Neutrophil (primary cell): Measurements from ENCODE around the gene PRKG1.

ENCODE experiments used
- H3K27ac ChIP-seq: fragments of 200-600 bp; sonication (generic); 2 replicates; pipeline ENCODE4 v1.5.1; 2016; ENCODE audit warnings: mild to moderate bottlenecking, moderate library complexity
- H3K27me3 ChIP-seq: fragments of 200-600 bp; sonication (generic); 2 replicates; pipeline ENCODE4 v1.6.0; 2016; ENCODE audit warnings: mild to moderate bottlenecking
- H3K36me3 ChIP-seq: fragments of 200-600 bp; sonication (generic); 2 replicates; pipeline ENCODE4 v1.5.1; 2017
- H3K4me1 ChIP-seq, 2 experiments: fragments of 200-600 bp in 1 of 2; sonication (generic) in 1 of 2; 1 replicate in 1 of 2; 2 replicates in 1 of 2; pipeline versions ENCODE4 v1.5.1 to v1.6.1; 2013 to 2016; ENCODE audit warnings: low read depth in 1 of 2, low read length in 1 of 2, mild to moderate bottlenecking in 1 of 2, moderate library complexity in 1 of 2; ENCODE audit not compliant: control insufficient read depth in 1 of 2, insufficient read depth in 1 of 2
- H3K4me3 ChIP-seq, 2 experiments: fragments of 200-600 bp in 1 of 2; sonication (generic) in 1 of 2; 1 replicate in 1 of 2; 2 replicates in 1 of 2; pipeline ENCODE4 v1.5.1; 2013 to 2016; ENCODE audit warnings: low read depth in 1 of 2, low read length in 1 of 2, mild to moderate bottlenecking in 1 of 2, moderate library complexity in 1 of 2
- H3K9me3 ChIP-seq: fragments of 200-600 bp; sonication (generic); 2 replicates; pipeline ENCODE4 v1.5.1; 2016
- CTCF ChIP-seq: fragments of 200-600 bp; sonication (generic); IDR thresholded peaks from 2 replicates; pipeline ENCODE4 v1.5.1; 2016; ENCODE audit warnings: antibody characterized with exemption

The PRKG1 gene

DNA sequence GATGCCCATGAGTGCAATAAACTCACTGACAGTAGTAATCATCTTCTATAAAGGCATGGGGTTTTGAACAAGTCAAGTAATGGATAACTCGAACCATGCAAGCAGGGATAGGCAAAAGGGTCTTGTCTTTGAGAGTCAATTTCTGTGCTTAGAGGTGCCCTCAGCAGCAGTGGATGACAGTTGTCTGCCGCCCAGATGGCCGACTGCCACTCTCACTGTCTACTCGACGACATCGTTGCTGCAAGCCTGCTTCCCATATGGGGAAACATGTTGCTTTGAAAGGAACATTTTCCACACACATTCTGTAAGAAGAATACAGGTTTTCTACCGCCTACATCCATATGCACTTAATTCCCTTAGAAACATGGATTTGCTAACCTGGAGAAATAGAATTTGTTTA is 1003.5 kb downstream of the PRKG1 start:
- TF ChIP-seq CTCF = no peak
- Histone ChIP-seq H3K27me3 (no peaks in the 10 kb centered on the region), H3K4me1 (no peaks in the 10 kb centered on the region), H3K27ac (no peak overlapping the region), H3K36me3 (no peaks in the 10 kb centered on the region), H3K9me3 (no peaks in the 10 kb centered on the region), H3K4me3 (no peak overlapping the region)

DNA sequence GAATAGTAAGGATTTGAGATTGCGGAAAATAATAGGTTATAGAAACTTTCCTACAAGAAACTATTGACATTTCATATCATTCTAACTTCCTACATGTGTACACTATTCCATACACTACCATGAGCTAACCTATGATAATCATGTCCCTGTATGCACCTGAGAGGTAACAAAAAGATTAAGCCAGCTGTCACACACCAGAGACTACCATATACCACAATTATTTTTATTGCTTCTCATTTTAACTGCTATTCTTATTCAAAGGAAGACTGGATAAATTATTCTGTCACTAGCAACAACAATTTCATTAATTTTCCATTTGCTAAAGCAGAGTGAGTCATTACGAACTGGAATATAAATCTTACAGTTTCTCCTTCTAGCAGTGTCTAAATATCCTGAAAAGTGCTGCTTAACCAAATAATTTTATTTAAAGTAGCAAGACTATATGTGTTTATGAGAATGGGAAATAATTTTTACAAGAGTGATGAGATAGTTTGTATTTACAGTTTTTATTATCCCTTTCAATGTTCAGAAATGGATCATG is 1004.2 kb downstream of the PRKG1 start:
- H3K27me3 ChIP-seq = no peaks in the 10 kb centered on the region
- no peak for TF ChIP-seq CTCF
- no peaks in the 10 kb centered on the region for H3K9me3 ChIP-seq
- no peak overlapping the region for H3K27ac ChIP-seq
- no peak overlapping the region for H3K4me3 ChIP-seq
- H3K36me3 ChIP-seq = no peaks in the 10 kb centered on the region
- no peaks in the 10 kb centered on the region for H3K4me1 ChIP-seq

DNA sequence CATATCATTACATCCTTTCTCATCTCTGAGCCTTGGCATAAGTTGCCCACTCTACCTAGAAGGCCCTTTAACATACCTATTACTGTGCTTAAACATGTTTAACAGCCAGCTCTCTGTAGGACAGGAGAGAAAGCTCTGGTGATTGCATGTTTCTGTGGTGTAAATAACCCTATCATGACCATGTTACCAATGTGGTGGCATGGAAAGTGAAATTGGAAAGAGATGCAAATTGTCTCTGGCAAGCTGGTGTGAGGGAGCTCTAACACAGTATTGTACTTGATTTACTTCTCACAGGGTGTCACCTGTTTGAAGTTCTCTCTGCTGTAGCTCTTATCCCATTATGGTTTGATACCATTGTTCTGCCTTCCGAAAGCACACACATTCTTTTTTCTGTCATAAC is 1008.0 kb downstream of the PRKG1 start:
- H3K4me3 ChIP-seq = no peak overlapping the region
- TF ChIP-seq CTCF = no peak
- H3K36me3 ChIP-seq = no peaks in the 10 kb centered on the region
- H3K27me3 ChIP-seq = no peaks in the 10 kb centered on the region
- H3K4me1 ChIP-seq = no peaks in the 10 kb centered on the region
- H3K9me3 ChIP-seq = no peaks in the 10 kb centered on the region
- no peak overlapping the region for H3K27ac ChIP-seq

DNA sequence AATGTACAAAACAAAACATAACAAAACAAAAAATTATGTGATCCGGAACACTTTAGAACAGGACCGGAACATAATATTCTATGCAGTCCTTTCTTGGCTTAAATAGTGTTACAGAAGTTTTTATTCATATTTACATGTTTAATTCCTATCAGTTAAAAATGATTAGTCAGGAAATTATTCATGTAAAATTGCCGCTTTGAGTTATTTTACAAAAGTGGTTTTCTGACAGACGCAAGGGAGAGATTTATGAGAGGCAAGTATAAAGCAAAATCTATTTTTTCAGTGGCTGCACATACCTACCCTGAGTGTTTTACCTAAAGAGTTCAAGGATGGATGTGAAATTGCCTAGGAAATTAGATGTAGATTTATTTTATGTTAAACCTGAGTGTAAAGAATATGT is 1009.1 kb downstream of the PRKG1 start:
- no peak for TF ChIP-seq CTCF
- no peaks in the 10 kb centered on the region for H3K4me1 ChIP-seq
- H3K4me3 ChIP-seq = no peak overlapping the region
- H3K27ac ChIP-seq = no peak overlapping the region
- no peaks in the 10 kb centered on the region for H3K36me3 ChIP-seq
- H3K27me3 ChIP-seq = no peaks in the 10 kb centered on the region
- no peaks in the 10 kb centered on the region for H3K9me3 ChIP-seq

DNA sequence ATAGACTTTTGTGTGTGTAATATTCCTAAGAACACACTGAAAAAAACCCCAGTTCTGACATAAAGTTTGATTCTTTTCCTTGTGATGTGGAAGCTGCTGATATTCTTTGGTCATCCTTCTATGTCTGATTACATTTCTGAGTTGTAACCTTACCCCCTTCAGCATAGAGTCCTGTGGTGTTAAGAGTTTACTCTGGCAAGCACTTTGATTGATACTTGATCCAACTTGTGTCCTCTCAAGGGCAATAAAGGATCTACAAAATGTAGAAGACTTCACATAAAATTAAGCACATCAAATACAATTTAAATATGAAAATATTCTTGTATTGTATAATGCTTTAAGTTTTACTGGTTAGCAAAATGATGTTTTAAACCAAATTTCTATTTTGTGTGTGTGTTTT is 1018.1 kb downstream of the PRKG1 start:
- Histone ChIP-seq H3K4me1 (no peaks in the 10 kb centered on the region), H3K4me3 (no peak overlapping the region), H3K9me3 (no peaks in the 10 kb centered on the region), H3K27me3 (no peaks in the 10 kb centered on the region), H3K36me3 (no peaks in the 10 kb centered on the region), H3K27ac (no peak overlapping the region)
- TF ChIP-seq CTCF = no peak

- Histone ChIP-seq H3K4me3 (no peak overlapping the region), H3K9me3 (no peaks in the 10 kb centered on the region), H3K27me3 (no peaks in the 10 kb centered on the region), H3K36me3 (no peaks in the 10 kb centered on the region), H3K4me1 (no peaks in the 10 kb centered on the region), H3K27ac (no peak overlapping the region)
- TF ChIP-seq CTCF = no peak
Measured at GRCh38 chr10:52098130-52098529, 1023.8 kb downstream of the PRKG1 start.
